GM18907 (cell line): ENCODE data around the gene MPG.

Source experiments
- ATAC-seq: cut with Tn5 transposase; IDR thresholded peaks from one replicate; pipeline ENCODE4 v1.9.1; 2021; ENCODE audit warnings: mild to moderate bottlenecking, moderate library complexity; ENCODE audit not compliant: unreplicated experiment

MPG gene

DNA sequence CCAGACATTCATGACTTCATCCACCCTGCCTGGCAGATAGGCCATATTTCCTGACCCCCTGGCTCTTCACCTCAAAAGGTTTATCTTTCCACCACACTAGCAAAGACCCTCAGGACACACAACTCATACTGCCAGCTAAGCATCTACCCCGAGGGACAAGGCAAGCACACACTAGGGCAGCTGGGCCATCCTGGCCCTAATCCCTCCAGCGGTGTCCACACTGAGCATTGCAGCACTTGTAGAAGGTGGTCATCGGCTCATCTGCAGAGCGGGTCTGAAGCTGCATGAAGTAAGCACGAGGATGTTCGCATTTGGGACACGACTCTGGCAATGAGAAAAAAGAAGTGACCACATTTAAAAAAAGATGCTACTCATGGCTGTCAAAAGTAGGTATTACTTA is 30.8 kb upstream of the MPG start:
- ATAC-seq: no peak

DNA sequence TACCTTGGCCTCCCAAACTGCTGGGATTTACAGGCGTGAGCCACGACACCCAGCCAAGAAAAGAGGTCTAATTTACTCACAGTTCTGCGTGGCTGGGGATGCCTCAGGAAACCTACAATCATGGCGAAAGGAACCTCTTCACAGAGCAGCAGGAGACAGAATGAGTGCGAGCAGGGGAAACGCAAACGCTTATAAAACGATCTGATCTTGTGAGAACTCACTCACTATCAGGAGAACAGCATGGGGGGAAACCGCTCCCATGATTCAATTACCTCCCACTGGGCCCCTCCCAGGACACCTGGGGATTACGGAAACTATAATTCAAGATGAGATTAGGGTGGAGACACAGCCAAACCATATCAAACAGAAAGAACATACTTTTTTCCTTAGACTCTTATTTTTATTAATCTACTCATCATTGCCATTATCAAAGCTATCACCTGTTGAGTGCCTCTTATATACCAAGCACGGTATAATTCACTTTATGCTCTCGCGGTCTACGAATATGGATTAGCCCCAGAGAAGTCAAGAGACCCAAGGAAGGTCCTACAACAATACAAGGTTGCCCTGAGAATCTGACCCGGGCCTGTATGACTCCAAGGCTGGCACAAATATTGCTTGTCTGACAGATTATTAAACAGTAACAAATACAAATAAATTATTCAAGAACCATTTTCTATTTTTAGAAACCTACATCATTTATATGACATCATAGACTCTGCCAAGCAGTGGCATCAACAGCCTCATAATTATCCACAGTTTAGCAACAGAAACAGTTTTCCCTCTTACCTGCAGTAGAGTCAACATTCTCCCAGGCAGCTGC is 27.0 kb upstream of the MPG start:
- no peak for ATAC-seq

DNA sequence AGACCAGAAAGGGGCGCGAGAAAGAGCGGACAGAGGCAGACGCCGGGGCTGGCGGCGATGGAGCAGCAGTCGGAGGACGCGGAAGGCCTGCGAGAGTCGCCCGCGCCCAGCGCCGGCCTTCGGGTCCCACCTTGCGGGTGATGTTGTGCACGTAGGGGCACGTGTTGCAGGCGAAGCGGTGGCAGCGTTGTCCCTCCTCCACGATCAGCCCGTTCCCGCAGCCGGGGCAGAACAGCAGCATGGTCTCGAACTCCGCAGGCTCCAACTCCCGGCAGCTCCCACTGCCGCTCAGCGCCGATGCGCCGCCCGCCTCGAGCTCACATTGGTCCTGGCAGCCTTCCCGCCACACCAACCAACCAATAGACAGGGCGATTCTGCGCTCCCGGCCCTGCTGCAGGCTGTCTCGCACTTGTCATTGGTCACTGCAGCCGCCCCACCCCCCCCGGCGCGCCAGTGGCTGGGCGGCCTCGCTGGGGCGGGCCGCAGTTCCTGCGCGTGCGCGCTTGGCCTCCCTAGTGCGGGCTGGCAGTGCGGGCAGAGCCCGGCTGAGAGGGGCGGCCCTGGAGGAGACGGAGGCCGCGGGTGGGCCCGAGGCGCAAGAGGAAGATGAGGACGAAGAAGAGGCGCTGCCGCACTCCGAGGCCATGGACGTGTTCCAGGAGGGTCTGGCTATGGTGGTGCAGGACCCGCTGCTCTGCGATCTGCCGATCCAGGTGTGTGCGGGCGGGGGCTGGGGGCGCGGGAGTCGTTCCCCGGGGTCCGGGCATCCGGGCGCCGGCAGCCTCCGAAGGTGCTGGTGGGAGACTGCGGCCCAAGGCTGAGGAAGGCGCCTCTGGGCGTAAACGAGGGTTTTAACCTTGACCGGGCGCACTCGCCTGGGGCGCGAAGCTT is 24.4 kb upstream of the MPG start, which contains the start of the genes POLR3K and SNRNP25:
POLR3K (minus strand) TSS at position 263 of the 891 bp plus-strand sequence; CDS start at position 241, 22 bp downstream.
SNRNP25 (plus strand) TSS at position 483 of the 891 bp plus-strand sequence; CDS start at position 672, 189 bp downstream.
- peak; percentile 90 for ATAC-seq

DNA sequence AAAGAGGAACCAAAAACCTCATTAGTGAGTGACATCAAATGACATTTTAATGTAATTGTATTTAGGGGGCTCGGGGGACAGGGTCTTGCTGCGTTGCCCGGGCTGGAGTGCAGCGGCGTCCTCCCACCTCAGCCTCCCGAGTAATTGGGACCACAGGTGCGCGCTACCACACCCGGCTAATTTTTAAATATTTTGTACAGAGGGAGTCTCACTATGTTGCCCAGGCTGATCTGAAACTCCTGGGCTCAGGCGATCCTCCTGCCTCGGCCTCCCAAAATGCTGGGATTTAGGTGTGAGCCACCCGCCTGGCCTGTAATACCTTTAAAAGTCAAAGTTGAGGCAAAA is 23.8 kb upstream of the MPG start:
- no peak for ATAC-seq

DNA sequence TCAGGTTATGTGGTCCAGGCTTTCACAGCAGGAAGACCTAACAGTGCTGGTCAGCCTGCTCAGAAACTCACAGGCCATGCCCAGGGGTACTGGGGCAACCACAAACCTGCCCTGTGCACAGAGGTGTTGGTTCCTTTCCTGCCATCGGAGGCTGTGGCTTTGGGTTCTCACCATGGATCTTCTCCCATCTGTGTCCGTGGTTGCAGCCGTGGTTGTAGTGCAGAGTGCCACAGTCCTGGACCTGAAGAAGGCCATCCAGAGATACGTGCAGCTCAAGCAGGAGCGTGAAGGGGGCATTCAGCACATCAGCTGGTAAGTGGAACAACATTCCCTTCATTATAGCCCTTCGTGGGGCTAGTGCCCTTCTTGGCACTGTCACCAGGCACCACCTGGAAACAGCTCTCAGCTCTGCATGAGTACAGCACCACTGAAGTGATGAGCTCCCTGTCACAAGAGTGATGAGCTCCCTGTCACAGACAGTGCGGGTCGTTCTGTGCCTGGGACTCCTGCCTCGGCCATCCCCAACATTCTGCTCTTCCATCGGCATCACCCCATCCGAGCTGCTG is 22.4 kb upstream of the MPG start:
- no peak for ATAC-seq

DNA sequence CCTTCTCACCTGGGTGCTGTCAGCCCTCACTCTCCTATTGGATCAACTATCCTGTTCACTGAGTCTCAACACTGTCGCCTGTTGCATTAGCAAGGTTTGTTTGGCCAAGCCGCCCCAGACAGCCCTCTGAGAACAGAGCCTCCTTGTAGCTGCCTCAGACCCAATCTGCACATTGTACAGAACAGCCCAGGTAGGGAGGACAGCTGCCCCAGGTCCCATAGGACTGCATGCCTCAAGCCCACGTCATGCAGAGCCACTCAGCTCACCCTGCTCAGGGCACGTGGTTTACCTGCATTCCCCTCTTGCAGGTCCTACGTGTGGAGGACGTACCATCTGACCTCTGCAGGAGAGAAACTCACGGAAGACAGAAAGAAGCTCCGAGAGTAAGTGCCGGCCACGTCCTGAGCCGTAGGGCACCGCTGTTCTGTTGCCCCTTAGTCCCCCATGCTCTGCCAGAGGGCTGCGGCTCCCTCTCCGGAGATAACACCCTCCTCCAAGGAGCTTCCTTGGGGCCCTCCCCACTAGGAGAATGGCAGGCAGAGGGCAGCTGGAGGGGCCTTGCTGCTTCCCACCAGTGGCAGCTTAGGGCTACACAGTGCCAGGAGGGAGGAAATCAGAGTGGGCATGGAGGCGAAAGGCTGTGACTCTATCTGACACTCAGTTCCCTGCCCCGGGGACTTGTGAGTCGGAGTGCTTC is 21.6 kb upstream of the MPG start:
- ATAC-seq: no peak

DNA sequence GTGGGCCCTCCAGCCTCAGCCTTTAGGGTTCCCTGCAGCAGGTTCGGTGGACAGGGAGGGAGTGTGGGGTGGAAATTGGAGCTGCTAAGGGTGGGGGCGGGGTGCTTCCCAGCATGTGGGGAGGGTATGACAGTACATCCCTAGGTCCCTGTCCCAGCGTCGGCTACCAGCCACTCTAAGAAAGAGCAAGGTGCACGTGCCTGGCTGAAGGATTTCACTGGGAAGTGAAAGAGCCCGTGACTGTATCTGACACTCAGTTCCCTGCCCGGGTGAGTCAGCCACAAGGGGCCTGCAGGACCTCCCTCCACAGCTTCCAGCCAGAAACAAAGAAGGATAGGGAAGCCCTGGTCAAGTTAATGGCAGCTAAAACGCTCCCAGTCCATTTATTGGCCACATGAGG is 20.3 kb upstream of the MPG start:
- no peak for ATAC-seq

DNA sequence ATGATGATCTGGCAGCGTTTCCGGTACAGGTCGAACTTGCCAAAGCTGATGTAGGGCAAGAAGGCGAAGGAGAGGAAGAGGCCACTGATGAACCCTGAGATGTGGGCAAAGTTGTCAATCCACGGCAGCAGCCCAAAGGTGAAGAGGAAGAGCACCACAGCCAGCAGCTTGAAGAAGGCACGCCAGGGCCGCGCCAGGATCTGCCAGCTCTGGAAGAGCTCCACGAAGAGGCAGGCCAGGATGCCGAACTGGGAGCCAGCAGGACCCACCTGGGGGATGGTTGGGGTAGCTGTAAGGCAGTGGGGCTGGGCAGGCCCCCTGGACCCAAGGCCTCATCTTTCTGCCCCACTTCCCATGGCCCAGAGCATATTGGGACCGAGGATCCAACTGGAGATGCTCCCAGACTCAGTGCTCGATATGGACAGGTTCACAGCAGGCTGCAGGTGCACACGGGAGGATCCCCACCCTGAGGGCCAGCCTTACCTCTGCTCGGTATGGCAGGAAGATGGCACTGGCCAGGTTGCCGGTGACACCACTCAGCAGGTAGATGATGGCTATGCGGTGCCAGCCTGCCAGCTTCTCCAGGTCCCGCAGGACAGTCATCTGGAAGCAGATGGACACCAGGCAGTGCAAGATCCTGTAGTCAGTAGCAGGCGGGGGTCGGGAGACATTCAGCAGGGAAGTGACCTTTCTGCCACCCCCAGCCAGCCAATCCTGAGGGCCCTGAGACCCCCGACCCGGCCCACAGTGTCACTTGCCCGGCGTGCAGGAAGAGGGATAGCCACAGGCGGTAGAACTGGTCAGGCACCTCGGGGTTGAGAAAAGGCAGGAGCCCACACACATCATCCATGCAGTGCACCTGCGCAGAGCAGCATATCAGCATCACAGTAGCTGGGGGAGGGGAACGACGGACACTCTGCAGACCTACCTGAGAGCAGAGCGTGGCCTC is 19.3 kb upstream of the MPG start:
- no peak for ATAC-seq

DNA sequence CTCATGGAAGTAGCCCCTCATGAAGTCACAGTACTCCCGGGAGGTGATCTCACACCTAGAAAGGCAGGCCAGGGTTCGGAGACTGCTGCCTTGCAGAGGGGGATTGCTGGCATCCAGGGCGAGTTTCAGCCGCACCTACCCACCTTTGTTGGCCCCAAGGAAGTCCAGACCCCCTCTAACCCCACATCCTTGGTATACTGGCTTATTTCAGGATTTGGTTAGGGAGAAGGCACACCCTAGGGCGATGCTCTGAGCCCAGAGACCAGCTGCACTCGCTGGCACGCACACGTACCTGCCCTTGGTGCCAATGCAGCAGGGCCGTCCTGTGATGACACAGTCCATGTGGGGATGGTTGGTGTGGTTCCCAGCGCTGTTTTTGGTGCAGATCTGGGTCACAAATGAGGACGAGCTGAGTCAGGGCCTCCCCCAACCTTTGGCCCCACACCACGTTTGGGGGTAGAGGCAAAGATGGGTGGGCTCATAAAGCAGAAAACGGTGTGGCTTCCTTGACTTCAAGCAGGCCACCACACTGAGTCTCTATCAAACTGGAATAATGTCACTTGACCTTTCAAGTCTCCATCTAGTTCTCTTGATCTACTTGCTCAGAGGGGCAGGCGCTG is 18.5 kb upstream of the MPG start:
- ATAC-seq: no peak

DNA sequence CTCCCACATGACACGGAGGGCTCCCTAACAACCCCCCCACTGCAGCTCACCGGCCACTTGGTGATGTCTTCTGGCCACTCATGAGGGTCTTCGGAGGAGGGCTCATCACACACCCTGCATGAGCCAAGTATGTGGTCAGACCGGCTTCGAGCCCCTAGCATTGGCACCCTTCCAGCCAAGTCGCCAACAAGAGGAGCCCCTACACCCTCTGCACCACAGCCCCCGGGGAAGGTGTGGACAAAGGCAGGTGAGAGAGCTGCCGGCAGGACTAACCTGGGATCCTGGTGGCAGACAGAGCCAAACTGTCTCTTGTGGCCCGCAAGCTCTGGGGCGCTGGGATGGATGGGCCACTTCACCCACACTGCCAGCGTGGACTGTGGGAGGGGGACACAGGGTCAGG is 17.9 kb upstream of the MPG start:
- no peak for ATAC-seq

DNA sequence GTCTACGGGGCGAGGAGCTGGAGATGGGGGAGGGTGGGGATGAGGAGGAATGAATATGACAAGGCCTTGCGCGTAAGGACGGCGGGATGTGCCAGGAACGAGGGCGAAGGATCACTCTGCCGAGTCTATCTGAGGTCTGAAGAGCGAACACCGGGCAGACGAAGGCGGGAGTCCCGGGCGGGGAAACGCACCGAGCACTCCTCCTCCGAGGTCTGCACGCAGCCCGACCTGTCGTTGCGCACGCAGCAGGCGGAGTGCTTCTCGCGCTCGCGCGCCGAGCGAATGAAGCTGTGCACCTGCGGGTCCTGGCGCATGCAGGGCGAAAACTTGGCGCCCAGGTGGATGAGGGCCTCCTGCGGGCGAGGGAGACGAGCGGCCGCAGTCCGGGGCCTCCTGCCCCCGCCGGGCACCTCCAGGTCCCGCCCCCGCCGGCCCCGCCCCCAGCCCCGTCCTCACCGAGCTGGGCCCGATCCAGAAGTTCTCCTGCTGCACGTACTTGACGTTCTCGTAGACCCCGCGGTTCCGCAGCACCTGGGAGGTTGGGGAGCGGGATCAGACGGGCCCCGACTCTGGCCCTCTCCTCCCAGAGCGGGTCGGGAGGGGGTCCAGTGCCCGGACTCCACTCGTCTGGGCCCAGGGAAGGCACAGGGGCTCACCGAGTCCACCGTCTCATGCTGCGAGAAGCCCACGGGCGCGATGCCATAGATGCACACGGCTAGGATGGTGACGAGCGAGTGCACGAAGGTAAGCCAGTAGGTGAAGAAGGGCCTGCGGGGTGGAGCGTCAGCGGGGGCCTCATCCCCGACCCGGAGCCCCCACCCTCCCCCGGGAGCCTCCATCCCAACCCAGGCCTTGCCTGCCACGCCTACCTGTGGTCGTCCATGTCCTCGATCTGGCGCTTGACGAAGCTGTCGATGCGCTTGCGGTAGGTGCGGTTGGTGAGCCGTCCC is 16.8 kb upstream of the MPG start:
- no peak for ATAC-seq

DNA sequence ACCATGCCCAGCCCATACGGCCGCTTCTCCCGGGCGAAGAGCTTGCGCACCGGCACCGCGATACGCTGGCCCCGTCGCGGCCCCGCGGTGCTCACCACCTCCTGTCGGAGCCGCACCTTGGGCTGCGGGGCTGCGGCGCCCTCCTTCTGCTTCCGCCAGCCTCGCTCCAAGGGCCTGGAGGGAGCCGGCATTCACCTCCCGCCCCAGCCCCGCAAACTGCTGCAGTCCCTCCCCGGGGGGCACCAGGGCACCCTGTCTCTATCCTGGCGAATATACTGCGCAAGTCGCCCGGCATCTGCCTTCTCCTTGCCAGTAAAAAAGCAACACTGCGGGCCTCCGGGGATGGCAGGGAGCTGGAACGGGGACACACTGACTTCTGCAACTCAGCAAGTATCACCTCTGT is 16.1 kb upstream of the MPG start:
- ATAC-seq: no peak

DNA sequence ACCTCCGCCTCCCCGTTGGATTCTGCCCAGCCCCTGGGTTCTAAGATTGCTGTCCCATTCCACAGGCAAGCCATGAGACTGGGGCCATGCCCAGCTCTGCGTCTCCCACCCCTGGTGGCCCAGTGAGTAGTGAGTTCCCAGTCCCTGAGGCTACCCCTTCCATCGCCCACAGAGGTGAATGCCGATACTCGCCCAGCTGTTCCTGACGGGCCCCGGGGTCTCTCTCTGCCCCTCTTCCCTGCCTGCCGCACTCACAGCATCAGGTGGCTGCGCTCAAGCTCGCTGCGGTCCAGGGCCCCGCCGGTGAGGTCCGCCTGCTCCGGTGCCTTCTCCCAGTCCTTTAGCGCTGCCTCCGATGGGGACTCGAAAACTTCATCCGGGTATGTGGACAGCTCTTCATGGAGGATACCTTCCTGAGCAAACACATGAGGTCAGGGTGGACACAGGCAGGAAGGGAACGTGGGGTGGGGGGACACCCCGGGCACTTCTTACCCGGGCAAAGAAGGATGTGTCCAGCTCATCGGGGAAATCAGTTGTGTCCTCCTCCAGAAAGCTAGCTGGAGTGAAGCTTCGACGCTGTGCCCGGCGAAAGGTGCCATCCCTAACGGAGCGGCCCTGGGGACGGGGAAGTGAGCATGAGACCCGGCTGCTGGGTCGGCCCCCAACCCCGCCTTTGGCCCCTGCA is 15.6 kb upstream of the MPG start:
- ATAC-seq: no peak

DNA sequence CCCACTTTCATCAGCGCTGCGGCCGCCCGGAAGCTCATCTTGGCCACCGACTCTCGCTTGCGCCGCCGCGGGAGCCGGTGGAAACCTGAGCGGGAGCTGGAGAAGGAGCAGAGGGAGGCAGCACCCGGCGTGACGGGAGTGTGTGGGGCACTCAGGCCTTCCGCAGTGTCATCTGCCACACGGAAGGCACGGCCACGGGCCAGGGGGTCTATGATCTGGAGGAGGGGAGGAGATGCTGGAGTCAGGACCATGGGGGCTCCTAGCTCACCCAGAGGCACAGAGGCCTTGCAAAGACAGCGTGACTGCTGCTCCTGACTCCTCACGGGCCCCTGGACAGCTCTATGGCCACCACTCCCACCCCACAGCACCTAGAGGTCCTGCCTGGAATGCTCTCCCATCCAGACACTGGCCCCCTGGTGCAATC is 15.0 kb upstream of the MPG start:
- ATAC-seq: no peak

DNA sequence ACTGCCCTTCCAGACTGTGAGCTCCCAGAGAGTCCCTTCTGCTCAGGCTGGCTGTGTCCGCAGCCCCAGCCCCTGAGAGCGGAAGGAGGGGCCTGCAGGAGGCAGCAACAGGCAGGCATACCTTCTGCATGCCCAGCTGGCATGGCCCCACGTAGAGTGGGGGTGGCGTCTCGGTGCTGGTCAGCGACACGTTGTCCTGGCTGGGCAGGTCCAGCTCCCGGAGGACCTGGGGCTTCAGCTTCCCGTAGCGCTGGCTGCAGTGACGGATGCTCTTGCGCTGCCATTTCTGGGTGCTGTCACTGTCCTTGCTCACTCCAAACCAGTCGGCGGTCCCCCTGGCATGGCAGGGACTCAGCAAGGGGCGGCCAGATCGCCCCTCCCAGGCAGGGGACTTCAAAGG is 14.6 kb upstream of the MPG start:
- no peak for ATAC-seq

DNA sequence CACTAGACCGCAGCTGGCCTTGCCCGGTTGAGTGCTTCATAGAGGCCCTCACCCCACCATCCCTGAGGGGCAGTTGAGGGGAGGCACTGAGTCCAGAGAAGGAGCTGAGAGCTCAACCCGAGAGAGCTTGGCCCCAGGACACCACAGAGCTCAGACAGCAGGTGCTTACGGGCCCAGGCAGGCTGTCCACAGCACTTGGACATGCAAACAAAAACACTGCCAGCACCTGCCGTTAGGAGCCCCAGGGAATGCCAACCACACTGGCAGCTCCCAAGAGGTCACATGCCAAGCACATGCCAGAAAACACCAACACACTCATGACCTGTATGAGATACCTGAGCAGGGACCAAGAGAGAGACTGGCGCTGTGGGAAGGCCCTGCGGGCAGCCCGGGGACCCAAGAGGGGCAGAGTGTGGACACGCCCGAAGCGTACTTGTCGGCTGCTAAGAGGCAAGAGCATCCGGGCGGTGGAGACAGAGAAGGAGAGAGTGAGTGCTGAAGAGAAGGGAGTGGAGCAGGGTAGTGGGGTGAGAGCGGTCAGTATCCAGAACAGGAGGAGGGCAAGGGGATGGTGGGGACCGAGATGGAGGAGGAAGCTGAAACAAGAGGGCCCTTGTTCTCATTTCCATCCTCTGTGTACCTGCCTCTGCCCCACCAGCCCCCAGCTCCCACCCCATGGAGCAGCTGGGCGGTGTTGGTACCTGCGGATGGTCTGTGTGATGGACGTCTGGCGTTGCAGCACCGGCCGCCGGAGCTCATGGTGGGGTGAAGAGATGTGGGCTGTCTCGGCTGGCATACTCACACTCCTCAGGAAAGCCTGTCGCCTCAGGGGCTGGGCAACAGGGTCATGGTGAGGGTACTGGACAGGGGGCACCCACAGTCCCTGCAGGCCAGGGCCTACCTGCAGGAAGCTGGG is 13.8 kb upstream of the MPG start:
- no peak for ATAC-seq

DNA sequence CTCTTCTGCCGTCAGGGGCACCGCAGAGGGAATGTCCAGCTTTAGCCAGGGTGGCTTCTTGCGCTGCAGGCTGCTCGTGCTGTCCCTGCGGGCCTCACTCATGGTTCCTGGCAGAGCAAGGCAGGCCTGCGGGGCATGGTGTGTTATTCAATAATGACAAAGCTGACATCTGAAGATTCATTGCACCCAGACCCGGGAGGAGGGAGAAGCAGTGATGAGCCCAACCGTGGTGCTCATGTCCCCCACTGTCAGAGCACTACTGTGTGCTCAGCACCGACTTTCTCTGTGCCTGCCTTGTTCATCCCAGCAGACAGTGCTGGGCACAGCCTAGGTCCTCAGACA is 13.1 kb upstream of the MPG start:
- ATAC-seq: no peak
